ENCODE results near the gene ATP11B.

ATP11B gene

DNA sequence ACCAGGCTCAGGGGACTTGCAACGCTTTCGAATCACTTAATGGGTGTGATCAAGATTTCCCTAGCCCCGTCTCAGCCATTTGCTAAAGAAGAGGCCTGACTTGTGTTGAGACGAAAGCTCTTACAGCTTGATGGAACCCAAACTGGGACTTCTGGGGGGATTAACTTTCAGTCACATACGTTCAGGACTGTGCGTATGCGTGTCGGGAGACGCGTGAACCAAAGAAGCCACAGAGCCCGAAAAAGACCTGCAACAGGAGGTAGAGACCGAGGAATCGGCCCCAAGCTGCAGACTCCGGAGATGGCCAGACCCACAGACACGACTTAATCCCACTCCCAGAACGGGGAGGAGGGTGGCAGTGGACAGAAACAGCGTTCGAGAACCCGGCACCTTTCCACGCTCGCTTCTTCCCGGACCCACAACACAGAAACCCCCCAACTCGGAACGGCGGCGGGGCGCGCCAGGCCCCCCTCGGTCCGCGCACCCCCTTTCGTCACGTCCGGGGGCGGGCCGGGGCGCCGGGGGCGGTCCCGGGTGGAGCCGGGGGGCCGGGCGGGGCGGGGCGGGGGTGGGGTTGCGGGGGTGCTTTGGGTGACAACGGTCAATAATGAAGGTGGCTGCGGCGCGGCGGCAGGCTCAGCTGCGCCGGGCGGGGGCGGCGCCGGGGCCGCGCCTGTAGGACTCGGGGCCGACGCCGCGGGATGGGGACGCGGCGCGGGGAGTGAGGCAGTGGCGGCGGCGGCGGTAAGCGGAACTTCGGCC is at the start of gene ATP11B:
TSS of gene ATP11B (plus strand) at position 604 of the 762 bp plus-strand sequence. CDS start 256 bp downstream, outside the sequence.
- DNase-seq (ENCODE audit: low spot score) = peak; percentile 48

DNA sequence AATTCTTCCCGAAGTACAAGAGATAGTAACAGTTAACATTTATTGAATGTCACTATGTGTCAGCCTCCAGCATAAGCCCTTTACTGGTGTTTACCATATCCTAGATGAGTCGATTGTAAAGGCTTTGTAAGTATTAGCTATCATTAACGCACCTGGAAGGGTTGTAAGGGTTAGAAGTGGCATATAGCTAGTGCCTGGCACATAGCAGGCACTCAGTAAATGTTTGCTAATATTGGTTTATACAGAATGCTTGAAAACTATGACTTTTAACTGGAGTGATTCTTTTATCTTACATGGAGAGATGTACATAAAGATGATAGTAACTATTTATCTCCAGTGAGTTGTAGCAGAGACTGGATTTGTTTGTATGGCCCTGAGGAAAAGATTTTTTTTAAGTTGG is 46.3 kb upstream of the ATP11B start:
- DNase-seq (ENCODE audit: low spot score) = no peak

GRCh38 chr3:182755308-182755707 is 38.0 kb upstream of the ATP11B start:
- no peak for DNase-seq (ENCODE audit: low spot score)

DNA sequence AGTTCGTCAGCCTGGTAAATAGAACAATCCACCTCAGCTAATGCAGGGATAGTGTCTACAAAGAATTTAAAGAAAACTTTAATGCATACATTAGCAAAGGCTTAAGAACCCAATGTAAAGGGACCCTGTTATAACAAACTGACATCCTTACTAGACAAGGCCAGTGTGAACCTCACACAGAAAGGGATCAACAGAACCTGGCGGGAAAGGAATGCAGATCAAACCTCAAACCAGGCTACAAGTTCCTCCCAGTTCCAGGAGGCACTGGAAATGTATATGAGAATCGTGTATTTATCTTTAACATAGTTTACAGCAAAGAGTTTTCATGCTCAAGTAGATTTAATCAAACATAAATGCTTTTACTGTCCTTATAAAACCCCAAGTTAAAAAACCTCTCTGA is 37.6 kb upstream of the ATP11B start:
- no peak for DNase-seq (ENCODE audit: low spot score)

DNA sequence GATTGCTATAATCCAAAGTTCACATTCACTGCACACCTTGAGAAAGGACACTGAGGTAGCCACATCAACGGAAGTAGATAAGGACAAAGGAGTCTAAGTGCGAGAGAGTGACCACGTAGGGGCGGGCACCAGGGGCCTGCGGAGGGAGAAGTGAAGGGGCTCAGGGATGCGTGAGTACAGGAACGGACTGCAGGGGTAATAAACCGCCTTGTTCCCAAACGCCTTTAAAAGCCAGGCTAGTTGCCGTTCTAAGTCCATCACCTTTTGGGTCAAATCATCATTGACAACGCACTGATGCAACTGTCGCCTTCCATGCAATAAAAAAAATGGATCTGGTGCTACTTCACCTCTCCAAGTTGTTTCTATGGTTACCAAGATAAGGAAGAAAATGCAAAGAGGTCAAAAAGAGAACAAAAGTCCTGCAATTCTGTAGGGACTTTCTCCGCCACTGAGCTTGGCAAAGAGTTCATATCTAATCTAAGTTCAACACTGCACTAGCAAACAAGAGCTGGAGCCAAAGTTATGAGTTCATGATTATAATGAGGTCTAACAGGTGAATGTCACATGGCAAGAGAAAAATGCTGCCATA is 32.6 kb upstream of the ATP11B start:
- DNase-seq (ENCODE audit: low spot score) = no peak

- no peak for DNase-seq (ENCODE audit: low spot score)
Measured at GRCh38 chr3:182763896-182764295, 29.4 kb upstream of the ATP11B start.

- DNase-seq (ENCODE audit: low spot score) = no peak
Measured at GRCh38 chr3:182765287-182765686, 28.0 kb upstream of the ATP11B start.

GRCh38 chr3:182766099-182766498 is 27.2 kb upstream of the ATP11B start:
- no peak for DNase-seq (ENCODE audit: low spot score)

DNA sequence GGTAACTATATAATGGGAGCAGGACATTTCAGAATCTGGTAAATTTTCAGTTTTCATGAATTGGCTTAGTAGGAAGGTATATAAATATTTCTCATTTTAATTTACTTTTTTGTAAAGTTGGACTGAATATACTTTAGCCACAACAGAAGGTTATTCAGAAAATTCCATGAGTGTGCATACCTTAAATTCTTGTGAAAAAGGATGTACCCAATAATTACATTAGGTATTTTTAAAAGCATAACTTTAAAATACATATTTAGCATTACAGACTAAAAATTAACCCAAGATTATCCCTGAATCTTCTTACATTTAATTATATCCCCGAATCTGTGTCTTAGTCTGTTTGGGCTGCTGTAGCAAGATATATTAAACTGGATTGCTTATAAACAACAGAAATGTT is 24.9 kb upstream of the ATP11B start:
- no peak for DNase-seq (ENCODE audit: low spot score)

DNA sequence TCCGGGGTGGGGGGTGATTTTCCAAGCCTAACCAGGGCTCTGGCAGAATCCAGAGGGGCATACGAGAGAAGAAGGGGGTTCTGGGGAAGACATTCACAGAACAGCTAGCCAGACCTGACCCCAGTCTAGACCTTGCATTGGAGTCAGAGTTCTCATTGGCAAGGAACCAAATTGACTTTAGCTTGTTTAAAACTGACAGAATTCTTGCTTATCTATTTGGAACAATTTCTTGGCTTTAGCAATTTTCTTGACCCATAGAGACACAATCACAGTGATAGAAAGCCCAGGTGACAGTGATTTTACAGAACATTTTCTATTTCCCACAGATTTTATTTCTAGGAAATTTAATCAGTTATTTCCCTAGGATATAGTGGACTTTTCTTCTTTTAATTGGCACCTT is 23.6 kb upstream of the ATP11B start:
- DNase-seq (ENCODE audit: low spot score) = no peak

GRCh38 chr3:182782149-182782548 is 11.2 kb upstream of the ATP11B start:
- DNase-seq (ENCODE audit: low spot score) = no peak

DNA sequence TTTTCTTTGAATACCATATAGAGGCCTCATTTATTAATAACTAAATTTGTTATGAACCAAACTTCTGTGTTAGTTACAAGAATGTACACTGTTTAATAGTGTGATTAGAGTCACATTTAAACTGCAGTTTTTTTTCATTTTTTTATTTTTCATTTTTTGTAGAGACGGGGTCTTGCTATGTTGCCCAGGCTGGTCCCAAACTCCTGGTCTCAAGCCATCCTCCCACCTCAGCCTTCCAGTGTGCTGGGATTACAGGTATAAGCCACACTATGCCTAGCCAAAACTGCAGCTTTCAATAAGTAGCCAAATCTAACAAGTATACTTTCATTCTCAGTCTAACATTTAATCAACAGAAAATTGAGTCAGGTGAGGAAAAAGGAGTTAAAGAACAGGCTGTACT is 10.2 kb upstream of the ATP11B start:
- DNase-seq (ENCODE audit: low spot score) = no peak

DNA sequence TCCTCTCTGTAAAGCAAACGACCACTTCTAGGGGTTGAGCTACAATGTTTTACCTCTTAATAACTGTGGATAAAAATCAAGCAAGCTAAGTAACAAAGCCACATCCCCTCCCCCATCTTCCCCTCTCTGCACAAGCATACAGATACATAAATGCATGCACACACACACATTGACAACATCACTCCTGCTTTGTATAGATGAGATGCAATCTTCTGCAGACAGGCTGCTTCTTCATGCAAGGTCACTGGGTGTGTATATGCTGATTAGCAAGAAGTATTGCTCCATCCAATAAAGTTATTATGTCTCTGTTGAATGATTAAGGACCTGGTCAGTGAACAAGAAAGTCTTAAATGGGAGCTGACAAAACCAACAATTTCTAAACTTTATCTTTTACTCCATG is 8.8 kb upstream of the ATP11B start:
- no peak for DNase-seq (ENCODE audit: low spot score)

DNA sequence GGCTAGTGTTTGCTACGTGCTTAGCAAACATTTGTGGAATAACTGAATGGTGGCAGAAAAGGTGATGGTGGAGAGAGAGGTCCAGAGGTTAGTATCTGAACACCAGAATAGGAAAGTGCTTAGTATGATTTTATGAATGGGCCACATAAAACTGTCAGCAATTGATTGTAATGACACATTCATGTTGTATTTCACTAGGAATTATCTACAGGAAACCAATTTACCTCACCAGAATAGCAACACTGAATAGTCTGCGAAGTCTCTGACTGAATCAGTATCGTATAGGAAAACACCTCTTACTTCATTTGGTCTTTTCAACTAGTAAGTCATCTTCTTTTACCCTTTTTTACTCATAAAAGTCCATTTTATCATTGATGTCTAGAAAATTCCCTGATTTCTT is 8.2 kb upstream of the ATP11B start:
- DNase-seq (ENCODE audit: low spot score) = no peak

GRCh38 chr3:182785756-182786155 is 7.5 kb upstream of the ATP11B start:
- no peak for DNase-seq (ENCODE audit: low spot score)

GRCh38 chr3:182786564-182787196 is 6.6 kb upstream of the ATP11B start:
- DNase-seq (ENCODE audit: low spot score) = no peak

- no peak for DNase-seq (ENCODE audit: low spot score)
Measured at GRCh38 chr3:182787302-182788036, 5.8 kb upstream of the ATP11B start.

DNA sequence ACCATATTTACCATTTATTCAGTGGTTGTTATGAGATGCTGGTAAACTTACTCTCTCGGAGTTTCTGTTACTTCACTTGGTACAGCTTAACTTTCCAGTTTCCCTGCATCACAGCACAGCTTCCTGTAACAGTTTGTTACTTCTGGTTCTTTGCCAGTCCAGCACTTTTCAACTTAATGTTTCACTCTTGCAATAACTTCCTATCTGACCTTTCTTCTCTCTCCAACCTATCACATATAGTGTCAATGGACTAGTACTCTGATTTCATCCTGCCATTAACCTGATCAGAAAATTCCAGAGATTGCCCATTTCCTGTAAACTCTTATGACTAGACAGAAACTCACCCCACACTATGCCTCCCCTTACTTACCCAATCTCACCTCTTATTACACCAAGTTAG is 3.9 kb upstream of the ATP11B start:
- DNase-seq (ENCODE audit: low spot score) = no peak

GRCh38 chr3:182790612-182791011 is 2.7 kb upstream of the ATP11B start:
- DNase-seq (ENCODE audit: low spot score) = no peak

DNA sequence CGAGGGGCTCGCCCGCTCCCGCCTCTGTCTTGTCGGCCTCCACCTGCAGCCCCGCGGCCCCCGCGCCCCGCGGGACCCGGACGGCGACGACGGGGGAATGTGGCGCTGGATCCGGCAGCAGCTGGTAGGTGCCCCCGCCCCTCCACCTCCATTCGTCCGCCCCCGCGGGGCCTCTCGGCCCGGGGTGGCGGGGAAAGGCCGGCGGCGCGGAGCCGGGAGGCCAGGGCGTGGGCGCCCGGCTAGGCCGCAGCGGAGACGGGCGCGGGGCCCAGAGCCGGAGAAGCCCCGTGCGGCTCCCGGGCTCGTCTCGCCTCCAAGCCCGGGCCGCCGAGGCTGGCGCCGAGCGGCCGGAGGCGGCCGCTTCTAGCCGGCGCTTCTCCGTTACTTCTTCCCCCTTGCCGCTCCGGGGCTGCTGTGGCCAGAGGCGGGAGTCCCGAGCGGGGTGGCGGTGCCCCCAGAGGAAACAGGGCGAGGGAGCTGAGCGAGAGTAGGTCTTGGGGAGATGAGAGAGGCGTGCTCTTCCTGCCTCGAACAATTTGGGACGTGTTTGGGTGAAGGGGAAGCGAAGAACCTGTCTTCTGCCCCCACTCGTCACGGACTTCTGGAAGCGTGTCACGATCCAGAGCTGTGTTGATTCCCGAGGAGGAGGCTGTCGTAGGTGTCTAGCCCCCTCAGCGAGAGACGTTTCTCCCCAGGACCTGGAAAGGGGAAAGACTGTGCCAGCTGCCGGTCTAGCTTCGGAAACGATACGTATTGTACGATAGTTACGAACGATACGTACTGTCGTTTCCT is 555 bp downstream of the ATP11B start:
- peak; percentile 18 for DNase-seq (ENCODE audit: low spot score)

GRCh38 chr3:182794455-182795388 is 1.4 kb downstream of the ATP11B start:
- no peak for DNase-seq (ENCODE audit: low spot score)
